GOT3 (cell line): ENCODE results near the gene TBC1D21.

Experiments
- DNase-seq: peaks from one replicate; lab custom pipeline; 2025; ENCODE audit warnings: mixed read lengths; lab: John Stamatoyannopoulos, UW

Gene TBC1D21, protein sequence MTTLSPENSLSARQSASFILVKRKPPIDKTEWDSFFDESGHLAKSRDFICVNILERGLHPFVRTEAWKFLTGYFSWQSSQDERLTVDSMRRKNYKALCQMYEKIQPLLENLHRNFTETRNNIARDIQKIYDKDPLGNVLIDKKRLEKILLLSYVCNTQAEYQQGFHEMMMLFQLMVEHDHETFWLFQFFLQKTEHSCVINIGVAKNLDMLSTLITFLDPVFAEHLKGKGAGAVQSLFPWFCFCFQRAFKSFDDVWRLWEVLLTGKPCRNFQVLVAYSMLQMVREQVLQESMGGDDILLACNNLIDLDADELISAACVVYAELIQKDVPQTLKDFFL

DNA sequence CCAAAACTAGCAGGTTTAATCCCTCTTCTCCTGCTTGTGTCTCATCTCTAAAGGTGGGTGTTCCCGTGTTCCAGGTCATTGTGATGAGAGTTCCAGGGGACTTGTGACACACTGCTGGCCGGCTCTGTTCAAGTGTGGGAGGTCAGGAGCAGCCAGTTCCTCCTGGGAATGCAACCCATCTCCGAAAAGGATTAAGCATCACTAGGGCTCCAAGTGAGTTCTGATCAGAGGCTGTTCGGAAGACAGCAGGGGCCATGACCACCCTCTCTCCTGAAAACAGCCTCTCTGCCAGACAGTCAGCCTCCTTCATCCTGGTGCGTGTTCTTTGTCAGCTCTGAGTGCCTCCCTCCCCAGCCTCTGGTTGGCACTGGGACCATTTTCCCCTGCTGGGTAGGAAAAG lies at the start of gene TBC1D21:
Gene TBC1D21, plus strand, starts transcription at position 109 of the 400 bp plus-strand sequence. Its CDS starts 146 bp downstream, at position 255.
- DNase-seq = no peak

DNA sequence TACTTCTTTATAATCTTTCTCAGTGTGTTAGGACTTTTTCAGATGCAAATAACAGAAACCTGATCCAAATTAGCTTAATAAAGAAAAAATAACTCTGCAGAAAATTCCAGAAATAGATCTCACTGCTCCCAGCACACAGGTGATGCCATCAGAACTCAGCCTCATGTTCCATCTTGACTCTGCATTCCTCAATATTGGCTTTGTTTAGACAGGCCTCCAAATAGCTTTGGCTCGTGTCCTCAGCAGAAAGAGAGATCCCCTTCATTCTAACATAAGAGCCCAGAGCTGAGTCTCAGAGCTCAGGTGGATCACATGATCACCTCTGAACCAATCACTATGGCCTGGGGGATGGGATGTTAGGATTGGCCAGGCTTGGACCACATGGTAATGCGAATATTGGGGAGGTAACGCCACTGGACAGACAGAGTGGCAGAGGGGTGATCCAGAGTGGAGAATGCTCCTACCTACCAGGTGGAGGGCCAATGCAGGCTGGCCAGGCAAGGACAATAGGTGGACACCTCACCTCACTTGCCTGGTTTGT lies 46.6 kb upstream of the TBC1D21 start:
- no peak for DNase-seq

- DNase-seq = no peak
Measured at GRCh38 chr15:73829523-73829922, 43.8 kb upstream of the TBC1D21 start.

GRCh38 chr15:73832657-73833056 lies 40.7 kb upstream of the TBC1D21 start:
- DNase-seq = no peak

GRCh38 chr15:73836845-73837244 lies 36.5 kb upstream of the TBC1D21 start:
- DNase-seq = no peak

DNA sequence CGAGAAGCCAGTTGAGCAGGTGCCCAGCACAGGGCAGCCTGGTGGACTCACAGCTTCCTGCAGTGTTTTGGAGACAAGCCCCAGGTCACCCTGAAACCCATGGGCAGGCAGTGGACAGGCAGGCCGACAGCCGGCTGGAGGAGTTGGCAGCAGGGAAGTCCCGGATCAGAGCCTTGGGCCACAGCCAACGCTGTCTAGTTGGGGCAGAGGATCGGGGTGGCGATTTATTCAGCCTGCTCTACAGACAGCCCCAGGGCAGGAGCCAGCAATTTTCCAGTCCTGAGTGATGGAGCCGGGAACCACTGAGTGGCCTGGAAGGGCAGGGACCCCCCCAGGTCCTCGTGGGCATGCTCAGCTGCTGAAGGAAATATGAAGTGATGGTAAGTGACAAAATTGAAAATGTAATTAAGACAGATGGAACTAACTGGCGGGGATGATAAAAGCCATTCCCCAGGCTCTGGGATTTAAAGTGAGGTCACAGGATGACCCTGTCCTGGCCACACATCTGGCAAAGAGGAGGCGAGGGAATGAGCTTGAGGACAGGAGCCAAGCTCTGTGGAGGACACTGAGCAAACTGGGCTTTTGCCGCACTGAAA lies 34.4 kb upstream of the TBC1D21 start:
- DNase-seq = no peak

- no peak for DNase-seq
Measured at GRCh38 chr15:73839699-73840377, 33.5 kb upstream of the TBC1D21 start.

DNA sequence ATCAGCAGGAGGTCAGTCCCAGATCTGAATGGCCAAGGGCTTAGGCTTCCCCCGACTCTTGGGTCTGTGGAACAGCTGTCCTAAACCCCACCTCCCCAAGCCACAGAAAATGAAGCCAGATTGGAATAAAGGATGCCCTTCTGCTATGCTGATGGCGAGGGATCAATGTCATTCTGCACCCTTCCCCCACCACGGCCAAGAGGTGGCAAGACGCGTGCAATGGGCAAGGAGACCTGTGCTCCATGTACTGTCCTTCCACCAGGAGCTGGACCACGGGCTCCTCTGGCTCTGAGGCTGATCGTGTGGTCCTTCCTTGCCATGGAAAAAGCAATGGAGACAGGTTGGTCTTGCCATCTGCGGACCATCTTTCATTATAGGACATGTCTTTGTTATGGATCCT lies 32.6 kb upstream of the TBC1D21 start:
- DNase-seq = no peak

- DNase-seq = no peak
Measured at GRCh38 chr15:73841756-73842725, 31.3 kb upstream of the TBC1D21 start.

DNA sequence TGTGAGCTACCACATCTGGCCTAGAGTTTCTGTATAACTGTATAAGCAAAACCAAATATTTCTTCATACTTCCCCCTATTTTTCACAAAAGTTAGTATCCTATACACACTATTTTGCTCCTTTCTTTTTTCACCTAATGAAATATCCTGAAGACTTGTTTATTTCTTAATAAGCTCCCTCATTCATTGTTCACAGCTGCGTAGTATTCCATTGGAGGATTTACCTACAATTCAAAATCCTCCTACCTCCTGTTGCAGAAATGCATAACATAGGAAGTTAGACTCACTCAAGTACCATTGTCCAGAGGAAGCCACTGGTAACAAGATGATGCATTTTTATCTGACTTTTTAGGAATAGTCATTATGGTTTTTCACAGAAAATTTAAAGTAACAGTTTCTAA lies 29.6 kb upstream of the TBC1D21 start:
- no peak for DNase-seq

GRCh38 chr15:73844356-73844755 lies 29.0 kb upstream of the TBC1D21 start:
- DNase-seq = no peak

GRCh38 chr15:73845507-73845906 lies 27.9 kb upstream of the TBC1D21 start:
- DNase-seq = no peak

- no peak for DNase-seq
Measured at GRCh38 chr15:73845907-73846306, 27.5 kb upstream of the TBC1D21 start.

DNA sequence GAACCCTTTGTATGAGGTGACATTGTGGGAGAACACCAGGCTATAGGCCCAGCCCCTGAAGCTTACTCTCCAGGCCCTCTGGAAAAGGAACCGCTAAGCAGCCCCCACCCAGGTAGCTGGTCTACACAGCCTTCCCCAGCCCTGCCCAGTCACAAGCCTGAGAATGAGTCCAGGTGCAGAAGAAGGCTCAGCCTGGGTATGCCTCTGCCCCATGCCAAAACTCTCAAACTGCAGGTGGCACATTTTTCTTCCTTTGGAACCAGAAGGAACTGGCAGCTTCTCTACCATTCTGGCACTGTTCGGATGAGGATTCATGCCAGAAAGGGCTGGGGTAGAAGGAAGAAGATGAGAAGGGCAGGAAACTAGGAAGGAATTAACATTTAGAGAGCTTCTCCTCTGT lies 23.7 kb upstream of the TBC1D21 start:
- DNase-seq = no peak

- no peak for DNase-seq
Measured at GRCh38 chr15:73850228-73850627, 23.1 kb upstream of the TBC1D21 start.

GRCh38 chr15:73851689-73852088 lies 21.7 kb upstream of the TBC1D21 start:
- DNase-seq = no peak

GRCh38 chr15:73852507-73852906 lies 20.9 kb upstream of the TBC1D21 start:
- no peak for DNase-seq

- DNase-seq = no peak
Measured at GRCh38 chr15:73854265-73854664, 19.1 kb upstream of the TBC1D21 start.

- no peak for DNase-seq
Measured at GRCh38 chr15:73856458-73857192, 16.7 kb upstream of the TBC1D21 start.

GRCh38 chr15:73857193-73857920 lies 16.0 kb upstream of the TBC1D21 start:
- DNase-seq = no peak
